ENCODE results near the gene NLRP11. TPM values are rescaled to one million over a fixed set of nuclear protein-coding genes. Genes with fewer than 3 reads are reported as not detected.
"Not testable (repeated sequence)": the region's sequence is repeated elsewhere in the genome, so short reads cannot be mapped to it uniquely, and the experiment has no call there.

NLRP11 gene
- total RNA-seq, 1 donor from 2014 or later: not detected

DNA sequence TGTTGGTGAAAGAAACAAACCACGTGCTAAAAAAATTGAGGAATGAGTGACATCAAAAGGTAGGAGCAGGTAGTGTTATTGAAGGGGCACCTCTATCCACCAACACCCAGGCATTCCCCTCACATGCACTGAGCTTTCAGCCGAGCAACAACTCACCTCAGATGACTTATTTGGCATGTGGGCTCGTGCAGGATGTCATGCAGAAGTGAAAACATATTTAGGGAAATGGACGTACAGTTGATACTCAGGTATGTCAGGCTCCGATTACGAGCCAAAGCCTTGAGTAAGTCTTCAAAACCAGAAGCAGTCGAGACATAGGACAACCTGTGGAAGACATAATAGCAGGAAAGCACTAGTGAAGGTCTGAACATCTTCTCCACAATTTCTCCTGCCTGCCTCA is 30.4 kb downstream of the NLRP11 start:
- TF ChIP-seq, protein P1, sequence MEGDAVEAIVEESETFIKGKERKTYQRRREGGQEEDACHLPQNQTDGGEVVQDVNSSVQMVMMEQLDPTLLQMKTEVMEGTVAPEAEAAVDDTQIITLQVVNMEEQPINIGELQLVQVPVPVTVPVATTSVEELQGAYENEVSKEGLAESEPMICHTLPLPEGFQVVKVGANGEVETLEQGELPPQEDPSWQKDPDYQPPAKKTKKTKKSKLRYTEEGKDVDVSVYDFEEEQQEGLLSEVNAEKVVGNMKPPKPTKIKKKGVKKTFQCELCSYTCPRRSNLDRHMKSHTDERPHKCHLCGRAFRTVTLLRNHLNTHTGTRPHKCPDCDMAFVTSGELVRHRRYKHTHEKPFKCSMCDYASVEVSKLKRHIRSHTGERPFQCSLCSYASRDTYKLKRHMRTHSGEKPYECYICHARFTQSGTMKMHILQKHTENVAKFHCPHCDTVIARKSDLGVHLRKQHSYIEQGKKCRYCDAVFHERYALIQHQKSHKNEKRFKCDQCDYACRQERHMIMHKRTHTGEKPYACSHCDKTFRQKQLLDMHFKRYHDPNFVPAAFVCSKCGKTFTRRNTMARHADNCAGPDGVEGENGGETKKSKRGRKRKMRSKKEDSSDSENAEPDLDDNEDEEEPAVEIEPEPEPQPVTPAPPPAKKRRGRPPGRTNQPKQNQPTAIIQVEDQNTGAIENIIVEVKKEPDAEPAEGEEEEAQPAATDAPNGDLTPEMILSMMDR (conservative IDR thresholded peaks at IDR 0.05; ENCODE audit: low read depth, low read length): no peak
- H3K4me3 ChIP-seq (ENCODE audit: low read depth, low read length): no peak overlapping the region
- no peak for DNase-seq (ENCODE audit: low read depth)

- no peak overlapping the region for H3K4me3 ChIP-seq (ENCODE audit: low read depth, low read length)
- DNase-seq (ENCODE audit: low read depth): no peak
- TF ChIP-seq, protein P1 (conservative IDR thresholded peaks at IDR 0.05; ENCODE audit: low read depth, low read length): no peak
These were observed 36.8 kb downstream of the NLRP11 start for GRCh38 chr19:55795021-55795420.

- TF ChIP-seq, protein P1 (conservative IDR thresholded peaks at IDR 0.05; ENCODE audit: low read depth, low read length): no peak
- no peak for DNase-seq (ENCODE audit: low read depth)
- no peak overlapping the region for H3K4me3 ChIP-seq (ENCODE audit: low read depth, low read length)
These were observed 50.7 kb downstream of the NLRP11 start for GRCh38 chr19:55781112-55781511.

- TF ChIP-seq, protein P1 (conservative IDR thresholded peaks at IDR 0.05; ENCODE audit: low read depth, low read length): no peak
- no peak for DNase-seq (ENCODE audit: low read depth)
- H3K4me3 ChIP-seq (ENCODE audit: low read depth, low read length): no peak overlapping the region
These were observed 53.5 kb downstream of the NLRP11 start for GRCh38 chr19:55778331-55778730.

DNA sequence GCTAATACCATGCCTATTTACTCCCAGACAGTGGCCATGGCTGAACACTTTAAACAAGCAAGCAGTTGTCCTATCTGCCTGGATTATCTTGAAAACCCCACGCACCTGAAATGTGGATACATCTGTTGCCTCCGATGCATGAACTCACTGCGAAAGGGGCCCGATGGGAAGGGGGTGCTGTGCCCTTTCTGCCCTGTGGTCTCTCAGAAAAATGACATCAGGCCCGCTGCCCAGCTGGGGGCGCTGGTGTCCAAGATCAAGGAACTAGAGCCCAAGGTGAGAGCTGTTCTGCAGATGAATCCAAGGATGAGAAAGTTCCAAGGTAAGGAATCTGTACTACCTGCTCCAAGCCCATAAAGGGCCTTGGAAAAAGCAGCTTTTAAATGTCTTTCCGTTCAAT is 54.3 kb downstream of the NLRP11 start:
- TF ChIP-seq, protein P1 (conservative IDR thresholded peaks at IDR 0.05; ENCODE audit: low read depth, low read length): no peak
- H3K4me3 ChIP-seq (ENCODE audit: low read depth, low read length): no peak overlapping the region
- DNase-seq (ENCODE audit: low read depth): no peak

GRCh38 chr19:55769632-55770031 is 62.2 kb downstream of the NLRP11 start:
- not testable (repeated sequence) for H3K4me3 ChIP-seq (ENCODE audit: low read depth, low read length); DNase-seq (ENCODE audit: low read depth)

DNA sequence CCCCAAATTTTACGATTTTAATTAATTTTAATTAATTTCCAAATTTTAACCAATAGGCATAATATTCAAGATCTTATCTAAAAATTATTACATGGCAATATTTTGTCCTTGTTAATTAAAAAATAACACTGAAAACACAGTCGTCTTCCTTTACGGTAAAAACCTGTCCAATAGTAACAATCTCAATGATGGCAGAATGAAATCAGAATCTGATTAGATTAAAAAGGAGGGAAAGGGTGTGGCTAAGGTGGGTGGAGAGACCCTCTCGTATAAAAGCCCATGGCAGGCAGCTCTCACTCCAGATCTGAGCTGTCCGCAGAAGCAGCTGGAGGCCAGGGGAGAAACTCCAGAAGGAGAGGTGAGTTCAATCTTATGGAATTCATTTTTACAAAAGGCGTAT is 63.0 kb downstream of the NLRP11 start, which contains the start of gene RFPL4AL1:
RFPL4AL1 (plus strand) TSS at position 301 of the 400 bp plus-strand sequence. CDS start 2,687 bp downstream, outside the sequence.
- not testable (repeated sequence) for H3K4me3 ChIP-seq (ENCODE audit: low read depth, low read length); DNase-seq (ENCODE audit: low read depth)

- no peak overlapping the region for H3K4me3 ChIP-seq (ENCODE audit: low read depth, low read length)
- no peak for DNase-seq (ENCODE audit: low read depth)
- TF ChIP-seq, protein P1 (conservative IDR thresholded peaks at IDR 0.05; ENCODE audit: low read depth, low read length): no peak
These were observed 65.3 kb downstream of the NLRP11 start for GRCh38 chr19:55766466-55766865.

- not testable (repeated sequence) for DNase-seq (ENCODE audit: low read depth); H3K4me3 ChIP-seq (ENCODE audit: low read depth, low read length)
These were observed 73.0 kb downstream of the NLRP11 start, which contains the start of gene RFPL4A for GRCh38 chr19:55758797-55759196. RFPL4A (plus strand) TSS chr19:55759097; CDS start chr19:55761801, 2,704 bp downstream.

- not testable (repeated sequence) for H3K4me3 ChIP-seq (ENCODE audit: low read depth, low read length); DNase-seq (ENCODE audit: low read depth)
These were observed 75.0 kb downstream of the NLRP11 start for GRCh38 chr19:55756808-55757207.

All from epithelial cell of proximal tubule (primary cell).